ENCODE results near the gene EIF4E1B.
A peak's percentile ranks its signal among the peaks of the same experiment; 100 is the strongest.

The EIF4E1B gene

GRCh38 chr5:176606875-176607274 lies 23.6 kb upstream of the EIF4E1B start:
- DNase-seq (ENCODE audit: low spot score) = no peak

GRCh38 chr5:176608142-176608705 lies 22.3 kb upstream of the EIF4E1B start:
- no peak for DNase-seq (ENCODE audit: low spot score)

- no peak for DNase-seq (ENCODE audit: low spot score)
Measured at GRCh38 chr5:176608937-176609723, 21.3 kb upstream of the EIF4E1B start.

- DNase-seq (ENCODE audit: low spot score) = peak; percentile 98
Measured at GRCh38 chr5:176609724-176610434, 20.6 kb upstream of the EIF4E1B start, which contains the start of gene GPRIN1. Gene GPRIN1 (minus strand): TSS chr5:176610156. CDS start chr5:176599834, 10,322 bp downstream.

GRCh38 chr5:176610435-176610773 lies 20.1 kb upstream of the EIF4E1B start:
- DNase-seq (ENCODE audit: low spot score) = no peak

GRCh38 chr5:176611435-176611834 lies 19.0 kb upstream of the EIF4E1B start:
- peak; percentile 86 for DNase-seq (ENCODE audit: low spot score)

- no peak for DNase-seq (ENCODE audit: low spot score)
Measured at GRCh38 chr5:176612008-176612407, 18.5 kb upstream of the EIF4E1B start.

- no peak for DNase-seq (ENCODE audit: low spot score)
Measured at GRCh38 chr5:176612855-176613254, 17.6 kb upstream of the EIF4E1B start.

- peak; percentile 89 for DNase-seq (ENCODE audit: low spot score)
Measured at GRCh38 chr5:176614805-176615478, 15.5 kb upstream of the EIF4E1B start.

GRCh38 chr5:176616511-176616910 lies 14.0 kb upstream of the EIF4E1B start:
- DNase-seq (ENCODE audit: low spot score) = no peak

GRCh38 chr5:176618783-176619182 lies 11.7 kb upstream of the EIF4E1B start:
- DNase-seq (ENCODE audit: low spot score) = no peak

GRCh38 chr5:176619203-176619568 lies 11.3 kb upstream of the EIF4E1B start:
- peak; percentile 93 for DNase-seq (ENCODE audit: low spot score)

GRCh38 chr5:176619569-176620332 lies 10.7 kb upstream of the EIF4E1B start:
- DNase-seq (ENCODE audit: low spot score) = no peak

- DNase-seq (ENCODE audit: low spot score) = no peak
Measured at GRCh38 chr5:176620333-176620981, 10.0 kb upstream of the EIF4E1B start.

- peak; percentile 63 for DNase-seq (ENCODE audit: low spot score)
Measured at GRCh38 chr5:176621661-176622079, 8.8 kb upstream of the EIF4E1B start.

GRCh38 chr5:176624142-176624541 lies 6.3 kb upstream of the EIF4E1B start:
- no peak for DNase-seq (ENCODE audit: low spot score)

- no peak for DNase-seq (ENCODE audit: low spot score)
Measured at GRCh38 chr5:176624938-176625337, 5.5 kb upstream of the EIF4E1B start.

- DNase-seq (ENCODE audit: low spot score) = no peak
Measured at GRCh38 chr5:176625512-176625911, 5.0 kb upstream of the EIF4E1B start.

- no peak for DNase-seq (ENCODE audit: low spot score)
Measured at GRCh38 chr5:176625966-176626875, 4.3 kb upstream of the EIF4E1B start.

GRCh38 chr5:176626876-176627236 lies 3.6 kb upstream of the EIF4E1B start:
- DNase-seq (ENCODE audit: low spot score) = no peak

All from AG08396 (cell line).